GM20431 (cell line): Measurements from ENCODE around the gene IPO11.
"Not testable (repeated sequence)": the region's sequence is repeated elsewhere in the genome, so short reads cannot be mapped to it uniquely, and the experiment has no call there.

Source experiments
- in situ Hi-C: fragments of 300-500 bp; cut with MseI, MboI; formaldehyde crosslinking; loops from one replicate; pipeline ENCODE4 v1.15.0; 2020; ENCODE audit warnings: low sequenced_read_pairs; ENCODE audit not compliant: unreplicated experiment

Gene IPO11

GRCh38 chr5:62506659-62507460 is 94.3 kb downstream of the IPO11 start:
- in situ Hi-C loops = no loop called here

GRCh38 chr5:62508760-62509159 is 96.2 kb downstream of the IPO11 start:
- in situ Hi-C loops = not testable (repeated sequence)

GRCh38 chr5:62509806-62510205 is 97.2 kb downstream of the IPO11 start:
- in situ Hi-C loops = no loop called here

- in situ Hi-C loops = not testable (repeated sequence)
These were observed 100.5 kb downstream of the IPO11 start for GRCh38 chr5:62513085-62513484.

GRCh38 chr5:62514510-62515119 is 102.1 kb downstream of the IPO11 start:
- in situ Hi-C loops = no loop called here

- in situ Hi-C loops = not testable (repeated sequence)
These were observed 108.2 kb downstream of the IPO11 start for GRCh38 chr5:62520812-62521211.

GRCh38 chr5:62521319-62521718 is 108.8 kb downstream of the IPO11 start:
- in situ Hi-C loops = no loop called here

- in situ Hi-C loops = no loop called here
These were observed 110.2 kb downstream of the IPO11 start for GRCh38 chr5:62522811-62523210.

- in situ Hi-C loops = no loop called here
These were observed 121.0 kb downstream of the IPO11 start for GRCh38 chr5:62533597-62533996.

GRCh38 chr5:62534461-62535236 is 122.1 kb downstream of the IPO11 start:
- in situ Hi-C loops = no loop called here

GRCh38 chr5:62536232-62536631 is 123.7 kb downstream of the IPO11 start:
- in situ Hi-C loops = no loop called here

GRCh38 chr5:62536783-62537182 is 124.2 kb downstream of the IPO11 start:
- in situ Hi-C loops = no loop called here

GRCh38 chr5:62538017-62538942 is 125.7 kb downstream of the IPO11 start:
- in situ Hi-C loops = no loop called here

GRCh38 chr5:62542720-62543119 is 130.2 kb downstream of the IPO11 start:
- in situ Hi-C loops = no loop called here

- in situ Hi-C loops = no loop called here
These were observed 135.5 kb downstream of the IPO11 start for GRCh38 chr5:62547945-62548630.

GRCh38 chr5:62550103-62550502 is 137.5 kb downstream of the IPO11 start:
- in situ Hi-C loops = no loop called here

- in situ Hi-C loops = no loop called here
These were observed 143.4 kb downstream of the IPO11 start for GRCh38 chr5:62555930-62556329.

- in situ Hi-C loops = no loop called here
These were observed 146.4 kb downstream of the IPO11 start for GRCh38 chr5:62558941-62559340.

GRCh38 chr5:62560786-62561185 is 148.2 kb downstream of the IPO11 start:
- in situ Hi-C loops = no loop called here
